ENCODE data around the gene CCDC149. TPM values are rescaled to one million over a fixed set of nuclear protein-coding genes. Genes with fewer than 3 reads are reported as not detected.

Gene CCDC149
- 7.0 and 8.3 TPM in 2 replicates for total RNA-seq (2012; rRNA removed)
- polyA plus RNA-seq (2012; rRNA removed), result 4.8 and 6.7 TPM in 2 replicates
- 2.1 and 3.1 TPM in 2 replicates for polyA plus RNA-seq (2012; cell fraction: cytosol; rRNA removed)
- polyA plus RNA-seq (2012; cell fraction: nucleus; rRNA removed; ENCODE audit: low replicate concordance), result 4.5 and 11.7 TPM in 2 replicates
- Bru-seq, nascent RNA, result percentile 57 among the genes with signal in this experiment
- percentile 50 among the genes with signal in this experiment for BruChase-seq, experiment 1, labeled RNA remaining after a 6-hour chase
- percentile 54 among the genes with signal in this experiment for BruChase-seq, experiment 2, labeled RNA remaining after a 2-hour chase
- long read RNA-seq, transcript CCDC149-204 (12 exons, 3,869 nt), result major isoform, 15 of 25 reads
- long read RNA-seq, partial matches to known transcripts, result 2 of 25 reads
- long read RNA-seq, other reads (novel, unspliced or antisense), result 4 of 25 reads

GRCh38 chr4:24912252-24913118, at the start of gene CCDC149:
Gene CCDC149 (minus strand): TSS chr4:24913042. CDS start chr4:24912864, 178 bp downstream.
- H3K4me2 ChIP-seq (ENCODE audit: low read depth, low read length), result peak within 1 kb of the TSS; percentile 81
- no peaks in the 10 kb centered on the region for H3K27me3 ChIP-seq (ENCODE audit: control insufficient read depth, insufficient read depth, low read length)
- ChIA-PET CTCF (no interaction called here), POLR2A (ENCODE audit: unreplicated experiment) (no interaction called here)
- peaks cover 6% of the 10 kb centered on the region for H3K4me1 ChIP-seq (ENCODE audit: control insufficient read depth, insufficient read depth, low read length)
- peak; percentile 57 for DNase-seq
- intact Hi-C loops (cut with micrococcal nuclease) (loop anchor here (5.0 kb wide), 2 partner anchors 330 to 425 kb away; partner anchors contain the start of gene DHX15), in situ Hi-C loops (cut with MboI; ENCODE audit: low sequenced_read_pairs) (no loop called here), dilution Hi-C loops (cut with HindIII; ENCODE audit: low sequenced_read_pairs, unreplicated experiment) (no loop called here)
- peaks cover 4% of the 10 kb centered on the region; the same call in 1 of the 2 replicates for H3K36me3 ChIP-seq (ENCODE audit: control insufficient read depth, insufficient read depth, low read length)
- H2BK20ac ChIP-seq (ENCODE audit: low read depth, low read length), result peak within 1 kb of the TSS; percentile 11; the same call in 1 of the 2 replicates
- peak within 1 kb of the TSS; percentile 58 for H2AK5ac ChIP-seq (ENCODE audit: low read depth, low read length)
- no TSS peak for BruUV-seq (replicated peaks)
- H3K14ac ChIP-seq (replicated peaks; ENCODE audit: low read depth, low read length), result peak within 1 kb of the TSS; percentile 80
- H4K8ac ChIP-seq (ENCODE audit: low read depth in 2 of 2, low read length in 2 of 2), result peak within 1 kb of the TSS; percentile 97 to 99
- peak within 1 kb of the TSS; percentile 94 for H2AK9ac ChIP-seq (replicated peaks; ENCODE audit: low read depth, low read length, poor library complexity)
- peak within 1 kb of the TSS; percentile 88 for H3K9ac ChIP-seq (ENCODE audit: low read depth, low read length)
- peak within 1 kb of the TSS; percentile 92; the same call in 2 of the 3 replicates for H2BK15ac ChIP-seq (ENCODE audit: low read depth, low read length)
- peak within 1 kb of the TSS; percentile 90 for H4K91ac ChIP-seq (ENCODE audit: insufficient read depth, low read depth, low read length)
- H3K9me1 ChIP-seq (ENCODE audit: insufficient read depth, low read length), result peaks cover 9% of the 10 kb centered on the region; the same call in 1 of the 2 replicates
- H2BK5ac ChIP-seq (ENCODE audit: low read depth, low read length, poor library complexity, severe bottlenecking), result peak within 1 kb of the TSS; percentile 56
- peak within 1 kb of the TSS; percentile 84 for H3K18ac ChIP-seq (ENCODE audit: low read depth, low read length)
- H3K9me3 ChIP-seq (ENCODE audit: control insufficient read depth, insufficient read depth, low read length), result no peaks in the 10 kb centered on the region
- no peaks in the 10 kb centered on the region for H4K20me1 ChIP-seq (ENCODE audit: insufficient read depth, low read length)
- H3K56ac ChIP-seq (ENCODE audit: extremely low read depth, insufficient read depth, low read length), result no peak within 1 kb of the TSS; the same call in 1 of the 2 replicates
- WGBS, 2 experiments (ENCODE audit: extremely low coverage in 2 of 2, insufficient read length in 1 of 2), result 1% methylated on average over 40 of the region's 92 CpGs; no CpG with 5 or more reads in 1 of the 2 experiments
- H2AFZ ChIP-seq (replicated peaks; ENCODE audit: low read length, poor library complexity), result peak within 1 kb of the TSS; percentile 97
- peak within 1 kb of the TSS; percentile 56 for H3K27ac ChIP-seq (ENCODE audit: insufficient read depth, low read length)
- peak within 1 kb of the TSS; percentile 70 for H3K4me3 ChIP-seq (ENCODE audit: insufficient read depth, low read depth, low read length)
- peak within 1 kb of the TSS; percentile 88 for H3K23ac ChIP-seq (ENCODE audit: low read depth, low read length)
- peak; percentile 94 for ATAC-seq (ENCODE audit: low read depth)
- H4K5ac ChIP-seq (ENCODE audit: low read depth, low read length), result peak within 1 kb of the TSS; percentile 99
- H3K4ac ChIP-seq (ENCODE audit: low read depth, low read length), result peak within 1 kb of the TSS; percentile 88
- H2BK120ac ChIP-seq (ENCODE audit: low read depth, low read length), result peak within 1 kb of the TSS; percentile 75
- H3K79me1 ChIP-seq (ENCODE audit: low read depth in 1 of 2, low read length in 2 of 2), result peaks cover 4 to 15% of the 10 kb centered on the region in 2 experiments
- no peak for TF ChIP-seq MXI1 (IDR thresholded peaks at IDR 0.05; ENCODE audit: borderline replicate concordance, low read depth, low read length)
- TF ChIP-seq POLR2A (IDR thresholded peaks at IDR 0.05; ENCODE audit: low read depth, low read length), result peak; percentile 58; the same call in 1 of the 2 replicates

All from IMR-90 (cell line).